Measurements from ENCODE around the gene NANOGP8. TPM values are rescaled to one million over a fixed set of nuclear protein-coding genes. Genes with fewer than 3 reads are reported as not detected.

Gene NANOGP8, protein sequence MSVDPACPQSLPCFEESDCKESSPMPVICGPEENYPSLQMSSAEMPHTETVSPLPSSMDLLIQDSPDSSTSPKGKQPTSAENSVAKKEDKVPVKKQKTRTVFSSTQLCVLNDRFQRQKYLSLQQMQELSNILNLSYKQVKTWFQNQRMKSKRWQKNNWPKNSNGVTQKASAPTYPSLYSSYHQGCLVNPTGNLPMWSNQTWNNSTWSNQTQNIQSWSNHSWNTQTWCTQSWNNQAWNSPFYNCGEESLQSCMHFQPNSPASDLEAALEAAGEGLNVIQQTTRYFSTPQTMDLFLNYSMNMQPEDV
- total RNA-seq (2022; extraction: Qiagen RNA extraction) = not detected in 5 replicates

DNA sequence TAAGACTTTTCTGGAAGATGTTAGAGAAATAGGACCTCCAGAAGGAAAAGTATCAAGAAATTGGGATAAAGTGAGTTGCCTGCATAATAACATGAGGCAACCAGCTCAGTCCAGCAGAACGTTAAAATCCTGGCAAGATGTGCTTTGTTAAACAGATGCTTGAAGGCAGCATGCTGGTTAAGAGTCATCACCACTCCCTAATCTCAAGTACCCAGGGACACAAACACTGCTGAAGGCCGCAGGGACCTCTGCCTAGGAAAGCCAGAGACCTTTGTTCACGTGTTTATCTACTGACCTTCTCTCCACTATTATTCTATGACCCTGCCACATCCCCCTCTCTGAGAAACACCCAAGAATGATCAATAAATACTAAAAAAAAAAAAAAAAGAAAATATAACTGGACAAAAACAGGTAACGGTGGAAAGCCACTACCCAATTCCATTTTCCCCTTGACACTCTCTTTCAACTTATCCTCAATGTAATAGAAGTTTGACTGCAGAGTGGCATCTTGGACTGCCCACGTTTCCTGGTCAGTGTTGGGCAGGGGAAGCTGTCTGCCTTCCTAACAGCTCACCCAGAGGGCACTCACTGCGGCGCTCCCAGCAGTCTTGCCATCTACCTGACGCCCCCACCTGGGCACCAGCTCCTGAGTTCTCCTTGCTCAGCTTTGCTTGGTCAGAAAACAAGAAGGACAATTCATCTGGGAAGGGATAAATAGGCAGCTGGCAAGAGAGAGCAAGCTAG is at the start of gene NANOGP8:
Gene NANOGP8, minus strand, starts transcription at position 120 of the 744 bp plus-strand sequence. CDS start 185 bp downstream, outside the sequence.

Other genes starting within 250 kb of the NANOGP8 start
- gene AQR, start 115.6 kb downstream of the NANOGP8 start, total RNA-seq (2022; extraction: Qiagen RNA extraction) = 25.5 to 35.1 TPM (median 31.8 TPM) in 5 replicates
- gene ZNF770, start 97.0 kb downstream of the NANOGP8 start, total RNA-seq (2022; extraction: Qiagen RNA extraction) = 12.7 to 19.8 TPM (median 15.9 TPM) in 5 replicates